Lung (tissue), 12 donors: ENCODE data around the gene CDK11B. TPM values are rescaled to one million over a fixed set of nuclear protein-coding genes. Genes with fewer than 3 reads are reported as not detected.

Experiments
- ATAC-seq: fragments of 200-7000 bp; cut with Tn5 transposase; one replicate; pipeline ENCODE4 v1.9.1; 2020; ENCODE audit warnings: moderate number of reproducible peaks; ENCODE audit not compliant: insufficient read depth, low FRiP score
- DNase-seq, 3 donors: peaks; one replicate each; pipeline ENCODE4 v3.0.0-alpha.2; 2013 to 2017
- H3K27ac ChIP-seq, 2 donors: one replicate each; pipeline ENCODE4 v1.5.1; 2013; ENCODE audit warnings: mild to moderate bottlenecking in 2 of 2, moderate library complexity in 2 of 2, control low read depth in 1 of 2, inconsistent platforms in 1 of 2, low read depth in 1 of 2, low read length in 1 of 2
- H3K27me3 ChIP-seq, 3 donors: one replicate each; pipeline ENCODE4 v1.5.1; 2013; ENCODE audit warnings: low read length in 2 of 3; ENCODE audit not compliant: control insufficient read depth in 3 of 3, insufficient read depth in 3 of 3
- H3K36me3 ChIP-seq, 4 donors: one replicate each; pipeline ENCODE4 v1.5.1; 2013; ENCODE audit warnings: low read length in 4 of 4, mild to moderate bottlenecking in 1 of 4, moderate library complexity in 1 of 4; ENCODE audit not compliant: control insufficient read depth in 4 of 4, insufficient read depth in 4 of 4
- H3K4me1 ChIP-seq, 5 donors: one replicate each; pipeline ENCODE4 v1.5.1; 2013; ENCODE audit warnings: low read length in 5 of 5, mild to moderate bottlenecking in 2 of 5, moderate library complexity in 1 of 5; ENCODE audit not compliant: control insufficient read depth in 5 of 5, insufficient read depth in 5 of 5
- H3K4me3 ChIP-seq: one replicate; pipeline ENCODE4 v1.5.1; 2013; ENCODE audit warnings: mild to moderate bottlenecking, control low read depth, moderate library complexity
- H3K9ac ChIP-seq, 2 donors: one replicate each; pipeline ENCODE4 v1.5.1; 2013; ENCODE audit warnings: low read length in 2 of 2, control low read depth in 1 of 2; ENCODE audit not compliant: insufficient read depth in 1 of 2
- H3K9me3 ChIP-seq, 4 donors: one replicate each; pipeline ENCODE4 v1.5.1; 2013; ENCODE audit warnings: low read length in 3 of 4, mild to moderate bottlenecking in 1 of 4, moderate library complexity in 1 of 4; ENCODE audit not compliant: control insufficient read depth in 4 of 4, insufficient read depth in 3 of 4
- WGBS, 2 donors: extraction: QIAGEN DNeasy Blood & Tissue Kit; methylation state at CpG; one replicate each; pipeline ENCODE4 v1.1.7; 2013; 5-methylcytosine and 5-hydroxymethylcytosine counted together
- polyA plus RNA-seq, 2 donors: library from polyadenylated mRNA; stranded (reverse); fragments of 200-250 nt; gene quantifications; one replicate each; pipeline ENCODE4 v1.2.1, GENCODE V29; 2013
- total RNA-seq, 2 donors: library from RNA; depleted of rRNA in 1 of 2; stranded (reverse); fragments of >200 nt in 1 of 2; gene quantifications; one replicate each; pipeline ENCODE4 v1.2.1, GENCODE V29; 2014 to 2021
- TF ChIP-seq, protein P1 (sequence below): IDR thresholded peaks from 2 replicates; pipeline ENCODE4 v1.5.1; 2012; ENCODE audit warnings: mild to moderate bottlenecking; ENCODE audit errors: control extremely low read depth, extremely low read depth
- donor health status: control.
- donor health status: control.
- donor health status: Bipolar disorder and iron deficiency.
- donor health status: healthy.
- donor health status: DM: yes; HTN: yes; CAD: no.

CDK11B gene
- total and polyA plus RNA-seq, 4 donors, result 15.7 to 39.6 (median 24.2) TPM

DNA sequence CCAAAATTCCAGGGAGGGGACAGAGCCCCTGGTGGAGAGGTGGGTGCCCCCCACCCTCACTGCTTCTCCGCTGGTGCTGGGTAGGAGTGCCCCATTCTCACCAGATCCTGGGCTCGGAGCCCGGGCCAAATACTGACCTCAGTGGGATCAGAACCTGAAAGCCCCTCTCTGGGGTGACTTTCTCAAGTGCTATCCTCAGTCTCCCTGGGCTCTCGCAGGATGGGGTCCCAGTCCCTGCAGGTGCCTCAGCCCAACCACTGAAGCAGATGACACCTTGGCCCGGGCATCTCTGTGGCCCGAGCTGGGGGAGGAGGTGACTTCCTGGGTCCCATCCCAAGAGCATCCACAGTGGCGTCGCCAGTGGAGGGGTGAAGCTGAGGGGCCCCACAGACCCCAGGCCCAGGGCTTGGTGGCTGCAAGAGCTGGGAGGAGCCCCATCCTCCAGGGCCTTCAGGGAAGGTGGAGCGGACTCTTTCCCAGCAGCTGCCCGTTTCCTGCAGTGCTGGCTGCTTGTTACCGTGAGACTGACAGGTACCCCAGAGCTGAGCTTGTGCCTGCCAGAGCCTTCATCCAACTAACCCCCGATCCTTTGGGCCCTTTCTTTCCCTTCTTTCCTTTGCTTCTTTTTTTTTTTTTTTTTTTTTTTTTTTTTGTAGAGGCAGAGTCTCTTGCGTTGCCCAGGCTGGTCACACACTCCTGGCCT is 55.0 kb downstream of the CDK11B start:
- H3K9ac ChIP-seq, result no peak overlapping the region

GRCh38 chr1:1602968-1603506 is 55.8 kb downstream of the CDK11B start:
- TF ChIP-seq, protein P1, sequence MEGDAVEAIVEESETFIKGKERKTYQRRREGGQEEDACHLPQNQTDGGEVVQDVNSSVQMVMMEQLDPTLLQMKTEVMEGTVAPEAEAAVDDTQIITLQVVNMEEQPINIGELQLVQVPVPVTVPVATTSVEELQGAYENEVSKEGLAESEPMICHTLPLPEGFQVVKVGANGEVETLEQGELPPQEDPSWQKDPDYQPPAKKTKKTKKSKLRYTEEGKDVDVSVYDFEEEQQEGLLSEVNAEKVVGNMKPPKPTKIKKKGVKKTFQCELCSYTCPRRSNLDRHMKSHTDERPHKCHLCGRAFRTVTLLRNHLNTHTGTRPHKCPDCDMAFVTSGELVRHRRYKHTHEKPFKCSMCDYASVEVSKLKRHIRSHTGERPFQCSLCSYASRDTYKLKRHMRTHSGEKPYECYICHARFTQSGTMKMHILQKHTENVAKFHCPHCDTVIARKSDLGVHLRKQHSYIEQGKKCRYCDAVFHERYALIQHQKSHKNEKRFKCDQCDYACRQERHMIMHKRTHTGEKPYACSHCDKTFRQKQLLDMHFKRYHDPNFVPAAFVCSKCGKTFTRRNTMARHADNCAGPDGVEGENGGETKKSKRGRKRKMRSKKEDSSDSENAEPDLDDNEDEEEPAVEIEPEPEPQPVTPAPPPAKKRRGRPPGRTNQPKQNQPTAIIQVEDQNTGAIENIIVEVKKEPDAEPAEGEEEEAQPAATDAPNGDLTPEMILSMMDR, result no peak
- H3K9ac ChIP-seq, result no peak overlapping the region
- 75 to 82% methylated on average over 13 of the region's 13 CpGs for WGBS, 2 donors
- no peak overlapping the region for H3K4me3 ChIP-seq
- H3K27me3 ChIP-seq, result peaks cover 11 to 26% (median 12%) of the 10 kb centered on the region in 3 donors
- H3K27ac ChIP-seq, result no peak overlapping the region
- no peak for DNase-seq
- H3K4me1 ChIP-seq, result peaks cover 0 to 14% (median 0%) of the 10 kb centered on the region in 5 donors
- no peak for ATAC-seq
- no peaks in the 10 kb centered on the region for H3K36me3 ChIP-seq
- H3K9me3 ChIP-seq, result no peaks in the 10 kb centered on the region

More for the DNA sequence above, 55.0 kb downstream of the CDK11B start:
- Histone ChIP-seq H3K4me3 (no peak overlapping the region), H3K27ac (no peak overlapping the region), H3K27me3 (peaks cover 4 to 20% (median 6%) of the 10 kb centered on the region in 3 donors), H3K4me1 (peaks cover 0 to 14% (median 0%) of the 10 kb centered on the region in 5 donors), H3K36me3 (no peaks in the 10 kb centered on the region), H3K9me3 (no peaks in the 10 kb centered on the region)
- 76 to 81% methylated on average over 12 to 13 of the region's 13 CpGs for WGBS, 2 donors
- no peak for DNase-seq
- ATAC-seq, result no peak
- TF ChIP-seq, protein P1, result no peak

- no peak overlapping the region for H3K9ac ChIP-seq
- peaks cover 0 to 19% (median 0%) of the 10 kb centered on the region in 5 donors for H3K4me1 ChIP-seq
- no peak overlapping the region for H3K27ac ChIP-seq
- ATAC-seq (no peak), DNase-seq (no peak)
- H3K27me3 ChIP-seq, result peaks cover 14 to 30% (median 16%) of the 10 kb centered on the region in 3 donors
- 49 to 60% methylated on average over 18 of the region's 18 CpGs for WGBS, 2 donors
- TF ChIP-seq, protein P1, result no peak
- no peaks in the 10 kb centered on the region for H3K36me3 ChIP-seq
- no peak overlapping the region for H3K4me3 ChIP-seq
- H3K9me3 ChIP-seq, result no peaks in the 10 kb centered on the region
These were observed 56.4 kb downstream of the CDK11B start for GRCh38 chr1:1602304-1602967.
